SJCRH30 (cell line): ENCODE results near the gene ADCYAP1. TPM values are rescaled to one million over a fixed set of nuclear protein-coding genes. Genes with fewer than 3 reads are reported as not detected.
"Not testable (repeated sequence)": the region's sequence is repeated elsewhere in the genome, so short reads cannot be mapped to it uniquely, and the experiment has no call there.

Source experiments
- DNase-seq, 2 experiments: peaks; one replicate each; pipeline ENCODE4 v3.0.0-alpha.2; 2015 to 2020
- H3K27ac ChIP-seq: fragments of 250-450 bp; sonication (Bioruptor Pico); 2 replicates; pipeline ENCODE4 v1.5.1; 2020; ENCODE audit warnings: mild to moderate bottlenecking, moderate library complexity
- H3K27me3 ChIP-seq: fragments of 250-450 bp; sonication (Bioruptor Pico); 2 replicates; pipeline ENCODE4 v1.5.1; 2020; ENCODE audit warnings: mild to moderate bottlenecking, moderate library complexity
- H3K36me3 ChIP-seq: fragments of 250-450 bp; sonication (Bioruptor Pico); 2 replicates; pipeline ENCODE4 v1.5.1; 2020; ENCODE audit warnings: mild to moderate bottlenecking, moderate library complexity
- H3K4me1 ChIP-seq: fragments of 250-450 bp; sonication (Bioruptor Pico); 2 replicates; pipeline ENCODE4 v1.5.1; 2020; ENCODE audit warnings: mild to moderate bottlenecking, moderate library complexity
- H3K4me3 ChIP-seq: fragments of 250-450 bp; sonication (Bioruptor Pico); 2 replicates; pipeline ENCODE4 v1.5.1; 2020; ENCODE audit warnings: mild to moderate bottlenecking, moderate library complexity
- H3K9me3 ChIP-seq: fragments of 250-450 bp; sonication (Bioruptor Pico); replicated peaks from 2 replicates; pipeline ENCODE4 v1.5.1; 2020; ENCODE audit warnings: mild to moderate bottlenecking, moderate library complexity
- total RNA-seq: library from RNA; depleted of rRNA; stranded (reverse); fragments of >200 nt; shearing (Covaris generic); gene quantifications from 2 replicates; pipeline ENCODE4 v1.2.3, GENCODE V29; 2014; rRNA removed

The ADCYAP1 gene
- 0.03 and 0.16 TPM in 2 replicates for total RNA-seq

- no peak for DNase-seq
- no peak within 1 kb of the TSS for H3K4me3 ChIP-seq
- no peaks in the 10 kb centered on the region for H3K4me1 ChIP-seq
- no peaks in the 10 kb centered on the region for H3K27me3 ChIP-seq
- H3K36me3 ChIP-seq, result no peaks in the 10 kb centered on the region
- H3K9me3 ChIP-seq, result no peaks in the 10 kb centered on the region
- no peak within 1 kb of the TSS for H3K27ac ChIP-seq
These were observed at the start of gene ADCYAP1 for GRCh38 chr18:904218-905090. ADCYAP1 (plus strand) TSS chr18:904871; CDS start chr18:905387, 516 bp downstream.

- Histone ChIP-seq H3K27me3 (no peaks in the 10 kb centered on the region), H3K9me3 (no peaks in the 10 kb centered on the region), H3K4me3 (no peak overlapping the region), H3K27ac (no peak overlapping the region), H3K4me1 (no peaks in the 10 kb centered on the region), H3K36me3 (no peaks in the 10 kb centered on the region)
- no peak for DNase-seq
These were observed 46.7 kb upstream of the ADCYAP1 start for GRCh38 chr18:857986-858385.

GRCh38 chr18:864872-865273 lies 39.8 kb upstream of the ADCYAP1 start:
- Histone ChIP-seq H3K9me3 (no peaks in the 10 kb centered on the region), H3K4me1 (no peaks in the 10 kb centered on the region), H3K27me3 (peaks cover 10% of the 10 kb centered on the region; the same call in 1 of the 2 replicates), H3K36me3 (no peaks in the 10 kb centered on the region), H3K4me3 (no peak overlapping the region), H3K27ac (no peak overlapping the region)
- peak; percentile 69 to 86 for DNase-seq

GRCh38 chr18:867257-867656 lies 37.4 kb upstream of the ADCYAP1 start:
- Histone ChIP-seq H3K27me3 (peaks cover 10% of the 10 kb centered on the region; the same call in 1 of the 2 replicates), H3K4me3 (no peak overlapping the region)

GRCh38 chr18:873426-873825 lies 31.2 kb upstream of the ADCYAP1 start:
- not testable (repeated sequence) for H3K4me1 ChIP-seq, H3K27ac ChIP-seq, H3K9me3 ChIP-seq, H3K27me3 ChIP-seq, H3K4me3 ChIP-seq, H3K36me3 ChIP-seq, DNase-seq

More at GRCh38 chr18:867257-867656, 37.4 kb upstream of the ADCYAP1 start:
- Histone ChIP-seq H3K4me1 (no peaks in the 10 kb centered on the region), H3K9me3 (no peaks in the 10 kb centered on the region), H3K36me3 (no peaks in the 10 kb centered on the region), H3K27ac (no peak overlapping the region)
- DNase-seq, result no peak

- Histone ChIP-seq H3K27ac (no peak overlapping the region), H3K4me1 (no peaks in the 10 kb centered on the region), H3K4me3 (no peak overlapping the region), H3K27me3 (no peaks in the 10 kb centered on the region), H3K9me3 (peaks cover 5% of the 10 kb centered on the region), H3K36me3 (no peaks in the 10 kb centered on the region)
- DNase-seq, result no peak
These were observed 28.8 kb upstream of the ADCYAP1 start for GRCh38 chr18:875912-876311.

GRCh38 chr18:877238-877637 lies 27.4 kb upstream of the ADCYAP1 start:
- Histone ChIP-seq H3K9me3 (peaks cover 5% of the 10 kb centered on the region), H3K4me1 (no peaks in the 10 kb centered on the region), H3K27me3 (no peaks in the 10 kb centered on the region), H3K4me3 (no peak overlapping the region), H3K36me3 (no peaks in the 10 kb centered on the region), H3K27ac (no peak overlapping the region)
- DNase-seq, result no peak

GRCh38 chr18:886076-886475 lies 18.6 kb upstream of the ADCYAP1 start:
- Histone ChIP-seq H3K4me1 (no peaks in the 10 kb centered on the region), H3K27me3 (no peaks in the 10 kb centered on the region; the same call in 1 of the 2 replicates), H3K9me3 (no peaks in the 10 kb centered on the region), H3K27ac (no peak overlapping the region), H3K4me3 (no peak overlapping the region), H3K36me3 (no peaks in the 10 kb centered on the region)
- DNase-seq, result no peak

GRCh38 chr18:887716-888115 lies 17.0 kb upstream of the ADCYAP1 start:
- no peak overlapping the region for H3K27ac ChIP-seq
- H3K27me3 ChIP-seq, result no peaks in the 10 kb centered on the region; the same call in 1 of the 2 replicates
- H3K9me3 ChIP-seq, result no peaks in the 10 kb centered on the region
- no peaks in the 10 kb centered on the region for H3K36me3 ChIP-seq
- no peaks in the 10 kb centered on the region for H3K4me1 ChIP-seq
- no peak for DNase-seq
- H3K4me3 ChIP-seq, result no peak overlapping the region

- Histone ChIP-seq H3K9me3 (no peaks in the 10 kb centered on the region), H3K4me1 (no peaks in the 10 kb centered on the region), H3K4me3 (no peak overlapping the region), H3K27me3 (no peaks in the 10 kb centered on the region), H3K27ac (no peak overlapping the region), H3K36me3 (no peaks in the 10 kb centered on the region)
- no peak for DNase-seq
These were observed 12.4 kb upstream of the ADCYAP1 start for GRCh38 chr18:892316-892715.

GRCh38 chr18:896315-896714 lies 8.4 kb upstream of the ADCYAP1 start:
- no peak overlapping the region for H3K4me3 ChIP-seq
- H3K36me3 ChIP-seq, result no peaks in the 10 kb centered on the region
- no peak for DNase-seq
- H3K27me3 ChIP-seq, result no peaks in the 10 kb centered on the region
- H3K9me3 ChIP-seq, result no peaks in the 10 kb centered on the region
- H3K27ac ChIP-seq, result no peak overlapping the region
- no peaks in the 10 kb centered on the region for H3K4me1 ChIP-seq

- Histone ChIP-seq H3K4me3 (no peak overlapping the region), H3K36me3 (no peaks in the 10 kb centered on the region), H3K9me3 (no peaks in the 10 kb centered on the region), H3K27me3 (no peaks in the 10 kb centered on the region), H3K27ac (no peak overlapping the region), H3K4me1 (no peaks in the 10 kb centered on the region)
- DNase-seq, result no peak
These were observed 2.9 kb upstream of the ADCYAP1 start for GRCh38 chr18:901761-902160.

- Histone ChIP-seq H3K4me1 (no peaks in the 10 kb centered on the region), H3K9me3 (no peaks in the 10 kb centered on the region), H3K4me3 (no peak overlapping the region), H3K27me3 (no peaks in the 10 kb centered on the region), H3K36me3 (no peaks in the 10 kb centered on the region), H3K27ac (no peak overlapping the region)
- DNase-seq, result peak in 1 of 2 experiments; percentile 56
These were observed 2.4 kb upstream of the ADCYAP1 start for GRCh38 chr18:902229-902628.

- peak; percentile 64 to 75 for DNase-seq
- no peaks in the 10 kb centered on the region for H3K4me1 ChIP-seq
- H3K27me3 ChIP-seq, result no peaks in the 10 kb centered on the region
These were observed 970 bp upstream of the ADCYAP1 start for GRCh38 chr18:903701-904100.

GRCh38 chr18:905307-905947 lies 756 bp downstream of the ADCYAP1 start:
- Histone ChIP-seq H3K4me3 (no peak overlapping the region), H3K4me1 (no peaks in the 10 kb centered on the region), H3K9me3 (no peaks in the 10 kb centered on the region), H3K36me3 (no peaks in the 10 kb centered on the region), H3K27me3 (no peaks in the 10 kb centered on the region), H3K27ac (no peak overlapping the region)
- DNase-seq, result no peak

More at GRCh38 chr18:903701-904100, 970 bp upstream of the ADCYAP1 start:
- no peak overlapping the region for H3K27ac ChIP-seq
- H3K4me3 ChIP-seq, result no peak overlapping the region
- H3K9me3 ChIP-seq, result no peaks in the 10 kb centered on the region
- H3K36me3 ChIP-seq, result no peaks in the 10 kb centered on the region
